SK-N-SH treated with all-trans-retinoic acid at 6 μM for 48 hours (cell line): ENCODE results near the gene CHAC2.
A peak's percentile ranks its signal among the peaks of the same experiment; 100 is the strongest.

ENCODE experiments used
- ATAC-seq: fragments of 200-7000 bp; cut with Tn5 transposase; 3 replicates; pipeline ENCODE4 v1.9.1; 2020; ENCODE audit warnings: mild to moderate bottlenecking, moderate library complexity
- ARNTL ChIP-seq: fragments of 450-650 bp; formaldehyde crosslinking; IDR thresholded peaks from 2 replicates; pipeline ENCODE4 v1.5.0; 2020; ENCODE audit warnings: low read depth, mild to moderate bottlenecking, moderate library complexity, borderline replicate concordance
- BACH2 ChIP-seq: fragments of 250-450 bp; sonication (Bioruptor Pico); IDR thresholded peaks from 2 replicates; pipeline ENCODE4 v1.9.0; 2021; ENCODE audit warnings: mild to moderate bottlenecking, borderline replicate concordance
- CSRNP3 ChIP-seq: fragments of 250-450 bp; sonication (Bioruptor Pico); IDR thresholded peaks from 2 replicates; pipeline ENCODE4 v1.5.1; 2021; ENCODE audit warnings: mild to moderate bottlenecking, moderate library complexity
- ESRRG ChIP-seq: fragments of 250-450 bp; sonication (Bioruptor Pico); IDR thresholded peaks from 2 replicates; pipeline ENCODE4 v1.6.1; 2021; ENCODE audit warnings: mild to moderate bottlenecking
- GLIS3 ChIP-seq: fragments of 250-450 bp; sonication (Bioruptor Pico); IDR thresholded peaks from 2 replicates; pipeline ENCODE4 v1.5.0; 2020; ENCODE audit warnings: mild to moderate bottlenecking, moderate library complexity
- ISL1 ChIP-seq: fragments of 250-450 bp; sonication (Bioruptor Pico); IDR thresholded peaks from 2 replicates; pipeline ENCODE4 v2.1.2; 2022; ENCODE audit warnings: mild to moderate bottlenecking, moderate library complexity
- OSR1 ChIP-seq: fragments of 250-450 bp; sonication (Bioruptor Pico); IDR thresholded peaks from 2 replicates; pipeline ENCODE4 v1.8.0; 2022; ENCODE audit warnings: moderate library complexity, mild to moderate bottlenecking, inconsistent platforms
- PATZ1 ChIP-seq: fragments of 250-450 bp; sonication (Bioruptor Pico); IDR thresholded peaks from 2 replicates; pipeline ENCODE4 v1.8.0; 2020; ENCODE audit warnings: mild to moderate bottlenecking, moderate library complexity, borderline replicate concordance
- PPARA ChIP-seq: fragments of 250-450 bp; sonication (Bioruptor Pico); IDR thresholded peaks from 2 replicates; pipeline ENCODE4 v1.5.0; 2020; ENCODE audit warnings: mild to moderate bottlenecking, borderline replicate concordance
- RARB ChIP-seq: fragments of 250-450 bp; sonication (Bioruptor Pico); IDR thresholded peaks from 2 replicates; pipeline ENCODE4 v1.8.0; 2021; ENCODE audit warnings: mild to moderate bottlenecking, moderate library complexity
- SNAI2 ChIP-seq: fragments of 250-450 bp; sonication (Bioruptor Pico); IDR thresholded peaks from 2 replicates; pipeline ENCODE4 v1.5.0; 2020; ENCODE audit warnings: mild to moderate bottlenecking, moderate library complexity
- TCF4 ChIP-seq: fragments of 250-450 bp; sonication (Bioruptor Pico); IDR thresholded peaks from 2 replicates; pipeline ENCODE4 v1.8.0; 2021; ENCODE audit warnings: mild to moderate bottlenecking, moderate library complexity, borderline replicate concordance
- TOX ChIP-seq: fragments of 250-450 bp; sonication (Bioruptor Pico); IDR thresholded peaks from 2 replicates; pipeline ENCODE4 v1.8.0; 2021; ENCODE audit warnings: mild to moderate bottlenecking, moderate library complexity, borderline replicate concordance
- TSHZ2 ChIP-seq: fragments of 250-450 bp; sonication (Bioruptor Pico); IDR thresholded peaks from 2 replicates; pipeline ENCODE4 v1.5.0; 2020; ENCODE audit warnings: mild to moderate bottlenecking, moderate library complexity
- ZC3H10 ChIP-seq: fragments of 250-450 bp; sonication (Bioruptor Pico); IDR thresholded peaks from 2 replicates; pipeline ENCODE4 v1.5.1; 2021; ENCODE audit warnings: mild to moderate bottlenecking, moderate library complexity
- ZFP30 ChIP-seq: fragments of 450-650 bp; formaldehyde crosslinking; IDR thresholded peaks from 2 replicates; pipeline ENCODE4 v1.5.0; 2022; ENCODE audit warnings: mild to moderate bottlenecking, moderate library complexity
- ZNF565 ChIP-seq: fragments of 450-650 bp; formaldehyde crosslinking; conservative IDR thresholded peaks from 2 replicates; pipeline ENCODE4 v1.5.0; 2020; ENCODE audit warnings: low read depth, mild to moderate bottlenecking, moderate library complexity
- ZNF70 ChIP-seq: fragments of 450-650 bp; formaldehyde crosslinking; IDR thresholded peaks from 2 replicates; pipeline ENCODE4 v1.5.0; 2020; ENCODE audit warnings: mild to moderate bottlenecking, moderate library complexity
- ZNF8 ChIP-seq: fragments of 450-650 bp; formaldehyde crosslinking; IDR thresholded peaks from 2 replicates; pipeline ENCODE4 v1.5.0; 2020; ENCODE audit warnings: mild to moderate bottlenecking, moderate library complexity
- TF ChIP-seq, protein P1 (sequence below): fragments of 250-450 bp; sonication (Bioruptor Pico); IDR thresholded peaks from 2 replicates; pipeline ENCODE4 v1.5.1; 2020; ENCODE audit warnings: low read depth, mild to moderate bottlenecking, moderate library complexity

Gene CHAC2

GRCh38 chr2:53786352-53786704, 18.7 kb downstream of the CHAC2 start:
- ATAC-seq = peak; percentile 52
- TF ChIP-seq ZNF565 (CRISPR knock-in tag) = no peak
- no peak for TF ChIP-seq PATZ1 (CRISPR knock-in tag)
- TF ChIP-seq PPARA (CRISPR knock-in tag) = no peak
- TF ChIP-seq TSHZ2 (CRISPR knock-in tag) = no peak
- no peak for TF ChIP-seq TOX (CRISPR knock-in tag)
- TF ChIP-seq ZNF70 (CRISPR knock-in tag) = no peak
- no peak for TF ChIP-seq GLIS3 (CRISPR knock-in tag)
- TF ChIP-seq ZC3H10 (CRISPR knock-in tag) = no peak
- TF ChIP-seq ZNF8 (CRISPR knock-in tag) = no peak
- TF ChIP-seq ARNTL = no peak
- TF ChIP-seq OSR1 (CRISPR knock-in tag) = no peak
- TF ChIP-seq ESRRG (CRISPR knock-in tag) = no peak
- no peak for TF ChIP-seq ISL1 (CRISPR knock-in tag)
- TF ChIP-seq, protein P1, sequence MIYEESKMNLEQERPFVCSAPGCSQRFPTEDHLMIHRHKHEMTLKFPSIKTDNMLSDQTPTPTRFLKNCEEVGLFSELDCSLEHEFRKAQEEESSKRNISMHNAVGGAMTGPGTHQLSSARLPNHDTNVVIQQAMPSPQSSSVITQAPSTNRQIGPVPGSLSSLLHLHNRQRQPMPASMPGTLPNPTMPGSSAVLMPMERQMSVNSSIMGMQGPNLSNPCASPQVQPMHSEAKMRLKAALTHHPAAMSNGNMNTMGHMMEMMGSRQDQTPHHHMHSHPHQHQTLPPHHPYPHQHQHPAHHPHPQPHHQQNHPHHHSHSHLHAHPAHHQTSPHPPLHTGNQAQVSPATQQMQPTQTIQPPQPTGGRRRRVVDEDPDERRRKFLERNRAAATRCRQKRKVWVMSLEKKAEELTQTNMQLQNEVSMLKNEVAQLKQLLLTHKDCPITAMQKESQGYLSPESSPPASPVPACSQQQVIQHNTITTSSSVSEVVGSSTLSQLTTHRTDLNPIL = no peak
- TF ChIP-seq BACH2 (CRISPR knock-in tag) = no peak
- no peak for TF ChIP-seq ZFP30
- TF ChIP-seq RARB = no peak
- no peak for TF ChIP-seq TCF4
- no peak for TF ChIP-seq CSRNP3
- no peak for TF ChIP-seq SNAI2 (CRISPR knock-in tag)

DNA sequence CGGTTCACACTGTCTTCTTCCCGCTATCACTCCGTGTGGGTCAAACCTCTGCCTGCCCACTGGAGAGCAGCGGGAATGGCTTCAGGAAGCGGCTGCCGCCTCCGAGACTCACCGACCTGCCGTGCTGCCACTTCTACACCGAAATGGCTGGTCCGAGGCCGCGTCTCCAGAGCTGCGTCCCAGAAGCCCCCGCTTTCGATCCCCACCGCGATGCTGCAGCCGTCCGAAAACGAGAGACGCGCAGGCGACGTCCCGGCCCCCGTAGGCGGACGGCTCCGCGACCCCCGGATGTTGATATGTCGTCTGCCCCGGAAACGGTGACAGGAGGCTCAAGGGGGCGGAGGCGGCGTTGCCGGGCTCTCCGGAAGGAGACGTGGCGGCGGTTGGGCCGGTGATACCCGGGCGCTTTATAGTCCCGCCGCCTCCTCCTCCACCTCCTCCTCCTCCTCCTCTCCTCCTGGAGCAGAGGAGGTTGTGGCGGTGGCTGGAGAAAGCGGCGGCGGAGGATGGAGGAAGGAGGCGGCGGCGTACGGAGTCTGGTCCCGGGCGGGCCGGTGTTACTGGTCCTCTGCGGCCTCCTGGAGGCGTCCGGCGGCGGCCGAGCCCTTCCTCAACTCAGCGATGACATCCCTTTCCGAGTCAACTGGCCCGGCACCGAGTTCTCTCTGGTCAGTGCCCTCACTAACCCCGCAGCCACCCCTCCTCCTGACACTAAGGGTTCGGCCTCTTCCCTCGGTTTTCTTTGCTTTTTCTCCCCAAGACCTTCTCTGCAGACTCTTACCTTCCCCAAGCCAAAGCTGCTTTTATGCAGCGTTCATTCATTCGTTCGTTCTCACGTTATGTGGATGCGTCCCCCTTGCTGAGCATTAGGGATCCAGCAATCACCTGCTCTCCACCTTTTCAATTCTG, 19.4 kb downstream of the CHAC2 start, which contains the start of the genes ASB3 and ERLEC1:
Gene ASB3, minus strand, starts transcription at position 249 of the 909 bp plus-strand sequence. CDS start 21,381 bp downstream, outside the sequence.
Gene ERLEC1, plus strand, starts transcription at position 340 of the 909 bp plus-strand sequence. Its CDS starts 167 bp downstream, at position 507.
- TF ChIP-seq TCF4 (no peak), TSHZ2 (CRISPR knock-in tag) (peak; percentile 58), BACH2 (CRISPR knock-in tag) (no peak)
- TF ChIP-seq, all 23 proteins: peak for 1
- peak; percentile 92 for ATAC-seq
